Mucosa of rectum (tissue), 2 donors: ENCODE results near the gene CLEC10A.
"Not testable (repeated sequence)": the region's sequence is repeated elsewhere in the genome, so short reads cannot be mapped to it uniquely, and the experiment has no call there.

Experiments
- H3K27ac ChIP-seq, 2 donors: one replicate each; pipeline ENCODE4 v1.7.0; 2013; ENCODE audit warnings: inconsistent platforms in 2 of 2, low read depth in 2 of 2, low read length in 2 of 2
- H3K27me3 ChIP-seq, 2 donors: one replicate each; pipeline ENCODE4 v1.7.0; 2013; ENCODE audit warnings: low read length in 2 of 2; ENCODE audit not compliant: control insufficient read depth in 2 of 2, insufficient read depth in 2 of 2
- H3K36me3 ChIP-seq, 2 donors: one replicate each; pipeline ENCODE4 v1.7.0; 2013; ENCODE audit warnings: low read length in 2 of 2; ENCODE audit not compliant: control insufficient read depth in 2 of 2, insufficient read depth in 2 of 2
- H3K4me1 ChIP-seq, 2 donors: one replicate each; pipeline ENCODE4 v1.7.0; 2013; ENCODE audit warnings: low read length in 2 of 2, mild to moderate bottlenecking in 1 of 2; ENCODE audit not compliant: control insufficient read depth in 2 of 2, insufficient read depth in 2 of 2
- H3K4me3 ChIP-seq, 2 donors: one replicate each; pipeline ENCODE4 v1.7.0; 2013; ENCODE audit warnings: low read length in 2 of 2
- H3K9ac ChIP-seq, 2 donors: one replicate each; pipeline ENCODE4 v1.7.0; 2013; ENCODE audit warnings: low read length in 2 of 2, low read depth in 1 of 2, mild to moderate bottlenecking in 1 of 2
- H3K9me3 ChIP-seq, 2 donors: one replicate each; pipeline ENCODE4 v1.7.0; 2013; ENCODE audit warnings: low read length in 2 of 2; ENCODE audit not compliant: control insufficient read depth in 2 of 2
- donor health status: healthy.
- donor health status: Normal muscosa, but diverticular disease.

Gene CLEC10A

GRCh38 chr17:7056386-7056785, 23.7 kb downstream of the CLEC10A start:
- no peaks in the 10 kb centered on the region for H3K27me3 ChIP-seq
- H3K4me1 ChIP-seq = no peaks in the 10 kb centered on the region
- H3K4me3 ChIP-seq = no peak overlapping the region
- H3K36me3 ChIP-seq = no peaks in the 10 kb centered on the region
- H3K9me3 ChIP-seq = no peaks in the 10 kb centered on the region
- H3K27ac ChIP-seq = no peak overlapping the region
- H3K9ac ChIP-seq = no peak overlapping the region

- not testable (repeated sequence) for H3K9ac ChIP-seq, H3K36me3 ChIP-seq, H3K27me3 ChIP-seq, H3K27ac ChIP-seq, H3K4me3 ChIP-seq, H3K9me3 ChIP-seq
- H3K4me1 ChIP-seq = peaks cover 15 to 18% of the 10 kb centered on the region in 2 donors
Measured at GRCh38 chr17:7050583-7050982, 29.5 kb downstream of the CLEC10A start.

- Histone ChIP-seq H3K27me3 (no peaks in the 10 kb centered on the region), H3K9ac (no peak overlapping the region), H3K4me1 (peaks cover 18 to 25% of the 10 kb centered on the region in 2 donors), H3K4me3 (no peak overlapping the region), H3K27ac (no peak overlapping the region), H3K36me3 (no peaks in the 10 kb centered on the region), H3K9me3 (no peaks in the 10 kb centered on the region)
Measured at GRCh38 chr17:7048968-7049367, 31.1 kb downstream of the CLEC10A start.

GRCh38 chr17:7047566-7047965, 32.5 kb downstream of the CLEC10A start:
- Histone ChIP-seq H3K27me3 (peaks cover 0 to 5% of the 10 kb centered on the region in 2 donors), H3K36me3 (no peaks in the 10 kb centered on the region), H3K4me1 (peaks cover 30 to 38% of the 10 kb centered on the region in 2 donors), H3K9me3 (no peaks in the 10 kb centered on the region), H3K27ac (no peak overlapping the region), H3K4me3 (peak overlapping the region in 1 of 2 donors; percentile 77), H3K9ac (no peak overlapping the region)

- H3K36me3 ChIP-seq, H3K9me3 ChIP-seq, H3K27me3 ChIP-seq: not testable (repeated sequence)
- Histone ChIP-seq H3K4me3 (peak overlapping the region; percentile 42 to 77), H3K27ac (peak overlapping the region; percentile 86 to 88), H3K9ac (peak overlapping the region; percentile 73 to 74), H3K4me1 (peaks cover 30 to 38% of the 10 kb centered on the region in 2 donors)
Measured at GRCh38 chr17:7046725-7047397, 33.2 kb downstream of the CLEC10A start.

GRCh38 chr17:7046127-7046724, 33.8 kb downstream of the CLEC10A start:
- no peaks in the 10 kb centered on the region for H3K9me3 ChIP-seq
- peaks cover 30 to 38% of the 10 kb centered on the region in 2 donors for H3K4me1 ChIP-seq
- H3K36me3 ChIP-seq = no peaks in the 10 kb centered on the region
- peak overlapping the region; percentile 73 to 74 for H3K9ac ChIP-seq
- peaks cover 0 to 5% of the 10 kb centered on the region in 2 donors for H3K27me3 ChIP-seq
- peak overlapping the region; percentile 86 to 88 for H3K27ac ChIP-seq
- peak overlapping the region; percentile 42 to 77 for H3K4me3 ChIP-seq

GRCh38 chr17:7045492-7046126, 34.4 kb downstream of the CLEC10A start:
- Histone ChIP-seq H3K4me1 (peaks cover 30 to 38% of the 10 kb centered on the region in 2 donors), H3K9me3 (no peaks in the 10 kb centered on the region), H3K27ac (peak overlapping the region; percentile 86 to 88), H3K9ac (peak overlapping the region; percentile 14 to 73), H3K27me3 (peaks cover 0 to 5% of the 10 kb centered on the region in 2 donors), H3K4me3 (peak overlapping the region; percentile 42 to 77), H3K36me3 (no peaks in the 10 kb centered on the region)

GRCh38 chr17:7043497-7044198, 36.4 kb downstream of the CLEC10A start, which contains the start of gene SLC16A11:
SLC16A11 (minus strand) TSS chr17:7044092; CDS start chr17:7043513, 579 bp downstream.
- Histone ChIP-seq H3K27ac (peak within 1 kb of the TSS; percentile 35 to 43), H3K27me3 (peaks cover 0 to 5% of the 10 kb centered on the region in 2 donors), H3K9ac (peak within 1 kb of the TSS; percentile 56 to 68), H3K4me3 (peak within 1 kb of the TSS; percentile 60 to 63), H3K4me1 (peaks cover 30 to 38% of the 10 kb centered on the region in 2 donors), H3K36me3 (no peaks in the 10 kb centered on the region), H3K9me3 (no peaks in the 10 kb centered on the region)

GRCh38 chr17:7043182-7043496, 36.9 kb downstream of the CLEC10A start:
- Histone ChIP-seq H3K27me3 (peaks cover 0 to 5% of the 10 kb centered on the region in 2 donors), H3K36me3 (no peaks in the 10 kb centered on the region), H3K4me3 (peak overlapping the region; percentile 60 to 63), H3K4me1 (peaks cover 30 to 38% of the 10 kb centered on the region in 2 donors), H3K9me3 (no peaks in the 10 kb centered on the region), H3K27ac (peak overlapping the region in 1 of 2 donors; percentile 43), H3K9ac (peak overlapping the region in 1 of 2 donors; percentile 68)
